DOHH2 (cell line): ENCODE data around the gene ACAN.

ENCODE experiments used
- H3F3A ChIP-seq: fragments of 200-600 bp; sonication (generic), shearing (Covaris generic); 2 replicates; pipeline ENCODE4 v1.6.0; 2016; ENCODE audit warnings: antibody characterized with exemption, mild to moderate bottlenecking; ENCODE audit not compliant: control insufficient read depth, insufficient read depth
- H3K27ac ChIP-seq: fragments of 200-600 bp; sonication (generic); 2 replicates; pipeline ENCODE4 v1.5.1; 2014; ENCODE audit warnings: low read depth, mild to moderate bottlenecking, low read length, moderate library complexity
- H3K27me3 ChIP-seq: fragments of 200-600 bp; sonication (generic); 2 replicates; pipeline ENCODE4 v1.6.1; 2014; ENCODE audit warnings: mild to moderate bottlenecking, low read length, mixed read lengths; ENCODE audit not compliant: control insufficient read depth
- H3K36me3 ChIP-seq: fragments of 200-600 bp; sonication (generic); 2 replicates; pipeline ENCODE4 v1.6.1; 2014; ENCODE audit warnings: mild to moderate bottlenecking, low read length, moderate library complexity, mixed read lengths; ENCODE audit not compliant: control insufficient read depth
- H3K4me1 ChIP-seq: fragments of 200-600 bp; sonication (generic); 2 replicates; pipeline ENCODE4 v1.6.1; 2014; ENCODE audit warnings: mild to moderate bottlenecking, low read length, mixed read lengths; ENCODE audit not compliant: control insufficient read depth
- H3K4me2 ChIP-seq: fragments of 200-600 bp; sonication (generic); 2 replicates; pipeline ENCODE4 v1.6.0; 2014; ENCODE audit warnings: mild to moderate bottlenecking, low read length, moderate library complexity
- H3K4me3 ChIP-seq: fragments of 200-600 bp; sonication (generic); 2 replicates; pipeline ENCODE4 v1.5.1; 2014; ENCODE audit warnings: mild to moderate bottlenecking, low read length, mixed read lengths
- H3K79me2 ChIP-seq: fragments of 200-600 bp; sonication (generic); 2 replicates; pipeline ENCODE4 v1.6.1; 2014; ENCODE audit warnings: mild to moderate bottlenecking, low read length, mixed read lengths; ENCODE audit not compliant: control insufficient read depth
- H3K9me2 ChIP-seq: fragments of 200-600 bp; sonication (generic); replicated peaks from 2 replicates; pipeline ENCODE4 v1.6.1; 2014; ENCODE audit warnings: mild to moderate bottlenecking, low read length, mixed read lengths; ENCODE audit not compliant: control insufficient read depth
- H3K9me3 ChIP-seq: fragments of 200-600 bp; sonication (generic); 2 replicates; pipeline ENCODE4 v1.6.1; 2014; ENCODE audit warnings: antibody characterized with exemption, low read length, mixed read lengths; ENCODE audit not compliant: control insufficient read depth, insufficient read depth
- H4K20me1 ChIP-seq: fragments of 200-600 bp; sonication (generic); 2 replicates; pipeline ENCODE4 v1.6.0; 2014; ENCODE audit warnings: low read depth, mild to moderate bottlenecking, antibody characterized with exemption, low read length, moderate library complexity; ENCODE audit not compliant: control insufficient read depth, insufficient read depth
- EZH2phosphoT487 ChIP-seq: fragments of 200-600 bp; sonication (generic); IDR thresholded peaks from 2 replicates; pipeline ENCODE4 v1.6.1; 2017; ENCODE audit warnings: borderline replicate concordance, mild to moderate bottlenecking, antibody characterized with exemption, low read length, moderate library complexity, mixed read lengths
- TF ChIP-seq, protein P1 (sequence below): fragments of 200-600 bp; sonication (generic); IDR thresholded peaks from one replicate; pipeline ENCODE4 v1.5.1; 2014; ENCODE audit warnings: antibody characterized with exemption, mild to moderate bottlenecking, low read depth, low read length; ENCODE audit not compliant: poor library complexity, severe bottlenecking

Gene ACAN

DNA sequence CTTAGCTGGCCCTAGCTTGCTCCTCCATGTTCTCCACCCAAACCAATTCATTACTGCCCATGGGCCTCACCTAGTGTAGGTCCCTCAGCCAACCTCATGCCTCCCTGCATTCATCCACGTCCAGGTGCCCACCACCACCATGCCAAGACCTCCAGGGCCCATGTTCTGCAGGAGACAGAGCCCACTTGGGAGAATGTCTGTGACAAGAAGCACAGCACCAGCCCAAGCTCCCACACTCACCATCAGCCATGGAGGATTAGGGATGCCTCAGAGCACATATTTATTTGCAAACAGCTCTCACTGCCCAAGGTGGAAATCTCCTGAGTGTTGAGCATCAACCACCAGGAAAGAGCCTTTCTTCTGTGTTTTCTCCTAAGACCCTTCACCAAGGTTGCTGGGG, 43.4 kb upstream of the ACAN start:
- Histone ChIP-seq H3K4me3 (no peak overlapping the region), H3K79me2 (no peaks in the 10 kb centered on the region), H3F3A (no peaks in the 10 kb centered on the region), H3K27me3 (peaks cover 11% of the 10 kb centered on the region; the same call in 1 of the 2 replicates), H3K27ac (no peak overlapping the region), H3K9me3 (no peaks in the 10 kb centered on the region), H3K4me1 (no peaks in the 10 kb centered on the region), H3K4me2 (no peak overlapping the region), H3K9me2 (no peaks in the 10 kb centered on the region), H3K36me3 (no peaks in the 10 kb centered on the region), H4K20me1 (no peaks in the 10 kb centered on the region)
- TF ChIP-seq, protein P1, sequence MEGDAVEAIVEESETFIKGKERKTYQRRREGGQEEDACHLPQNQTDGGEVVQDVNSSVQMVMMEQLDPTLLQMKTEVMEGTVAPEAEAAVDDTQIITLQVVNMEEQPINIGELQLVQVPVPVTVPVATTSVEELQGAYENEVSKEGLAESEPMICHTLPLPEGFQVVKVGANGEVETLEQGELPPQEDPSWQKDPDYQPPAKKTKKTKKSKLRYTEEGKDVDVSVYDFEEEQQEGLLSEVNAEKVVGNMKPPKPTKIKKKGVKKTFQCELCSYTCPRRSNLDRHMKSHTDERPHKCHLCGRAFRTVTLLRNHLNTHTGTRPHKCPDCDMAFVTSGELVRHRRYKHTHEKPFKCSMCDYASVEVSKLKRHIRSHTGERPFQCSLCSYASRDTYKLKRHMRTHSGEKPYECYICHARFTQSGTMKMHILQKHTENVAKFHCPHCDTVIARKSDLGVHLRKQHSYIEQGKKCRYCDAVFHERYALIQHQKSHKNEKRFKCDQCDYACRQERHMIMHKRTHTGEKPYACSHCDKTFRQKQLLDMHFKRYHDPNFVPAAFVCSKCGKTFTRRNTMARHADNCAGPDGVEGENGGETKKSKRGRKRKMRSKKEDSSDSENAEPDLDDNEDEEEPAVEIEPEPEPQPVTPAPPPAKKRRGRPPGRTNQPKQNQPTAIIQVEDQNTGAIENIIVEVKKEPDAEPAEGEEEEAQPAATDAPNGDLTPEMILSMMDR, result no peak
- TF ChIP-seq EZH2phosphoT487, result no peak

DNA sequence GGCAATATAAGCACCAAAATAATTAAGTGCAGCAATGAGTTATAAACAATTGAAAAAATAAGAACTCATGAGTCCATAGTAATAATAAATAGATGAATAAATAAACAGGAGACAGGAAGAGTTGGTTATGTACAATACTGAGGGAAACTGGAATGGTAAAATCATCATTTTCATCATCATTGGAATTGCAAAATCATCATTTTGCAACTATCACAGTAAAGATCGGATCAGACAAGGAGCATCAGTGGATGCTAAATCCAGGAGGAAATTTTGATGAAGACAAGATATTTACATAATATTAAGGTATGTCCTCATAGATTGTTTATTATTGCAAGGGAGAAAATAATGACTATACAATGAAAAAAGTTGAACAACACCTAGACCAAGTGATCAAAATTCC, 38.8 kb upstream of the ACAN start:
- Histone ChIP-seq H3K27ac (no peak overlapping the region), H3K36me3 (no peaks in the 10 kb centered on the region), H3K27me3 (peaks cover 14% of the 10 kb centered on the region; the same call in 1 of the 2 replicates), H3K9me3 (peaks cover under 1% of the 10 kb centered on the region; the same call in 1 of the 2 replicates), H3K4me2 (no peak overlapping the region), H3F3A (no peaks in the 10 kb centered on the region), H4K20me1 (no peaks in the 10 kb centered on the region), H3K4me3 (no peak overlapping the region), H3K9me2 (no peaks in the 10 kb centered on the region), H3K79me2 (no peaks in the 10 kb centered on the region), H3K4me1 (no peaks in the 10 kb centered on the region)
- TF ChIP-seq EZH2phosphoT487, result no peak
- TF ChIP-seq, protein P1, result no peak

DNA sequence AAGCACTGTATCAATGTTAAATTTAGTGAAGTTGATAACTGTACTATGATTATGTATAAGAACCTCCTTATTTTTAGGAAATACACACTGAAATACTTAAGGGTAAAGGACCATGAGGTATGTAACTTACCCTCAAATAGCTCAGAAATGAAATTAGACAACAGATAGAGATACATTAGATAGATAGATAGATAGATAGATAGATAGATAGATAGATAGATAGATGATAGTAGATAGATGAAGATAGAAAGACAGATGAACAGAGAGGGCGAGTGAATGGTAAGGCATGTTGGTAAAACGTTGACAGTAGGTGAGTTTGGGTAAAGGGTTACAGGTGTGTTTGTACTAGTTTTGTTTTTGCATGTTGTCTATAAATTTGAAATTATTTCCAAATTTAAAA, 38.0 kb upstream of the ACAN start:
- Histone ChIP-seq H3K9me2 (no peaks in the 10 kb centered on the region), H3K4me1 (no peaks in the 10 kb centered on the region), H3F3A (no peaks in the 10 kb centered on the region), H3K27me3 (peaks cover 14% of the 10 kb centered on the region; the same call in 1 of the 2 replicates), H3K9me3 (peaks cover 3% of the 10 kb centered on the region; the same call in 1 of the 2 replicates), H3K27ac (no peak overlapping the region), H3K4me2 (no peak overlapping the region), H3K4me3 (no peak overlapping the region), H3K36me3 (no peaks in the 10 kb centered on the region), H3K79me2 (no peaks in the 10 kb centered on the region), H4K20me1 (no peaks in the 10 kb centered on the region)
- TF ChIP-seq EZH2phosphoT487, result no peak
- TF ChIP-seq, protein P1, result no peak
